SK-N-SH treated with all-trans-retinoic acid at 6 μM for 48 hours (cell line): ENCODE results near the gene CSDE1.

Experiments
- ATAC-seq: fragments of 200-7000 bp; cut with Tn5 transposase; 3 replicates; pipeline ENCODE4 v1.9.1; 2020; ENCODE audit warnings: mild to moderate bottlenecking, moderate library complexity
- ARNTL ChIP-seq: fragments of 450-650 bp; formaldehyde crosslinking; IDR thresholded peaks from 2 replicates; pipeline ENCODE4 v1.5.0; 2020; ENCODE audit warnings: low read depth, mild to moderate bottlenecking, moderate library complexity, borderline replicate concordance
- BACH2 ChIP-seq: fragments of 250-450 bp; sonication (Bioruptor Pico); IDR thresholded peaks from 2 replicates; pipeline ENCODE4 v1.9.0; 2021; ENCODE audit warnings: mild to moderate bottlenecking, borderline replicate concordance
- CSDC2 ChIP-seq: fragments of 250-450 bp; sonication (Bioruptor Pico); IDR thresholded peaks from 2 replicates; pipeline ENCODE4 v1.5.0; 2020; ENCODE audit warnings: mild to moderate bottlenecking, moderate library complexity
- ESRRG ChIP-seq: fragments of 250-450 bp; sonication (Bioruptor Pico); IDR thresholded peaks from 2 replicates; pipeline ENCODE4 v1.6.1; 2021; ENCODE audit warnings: mild to moderate bottlenecking
- GLIS3 ChIP-seq: fragments of 250-450 bp; sonication (Bioruptor Pico); IDR thresholded peaks from 2 replicates; pipeline ENCODE4 v1.5.0; 2020; ENCODE audit warnings: mild to moderate bottlenecking, moderate library complexity
- ISL1 ChIP-seq: fragments of 250-450 bp; sonication (Bioruptor Pico); IDR thresholded peaks from 2 replicates; pipeline ENCODE4 v2.1.2; 2022; ENCODE audit warnings: mild to moderate bottlenecking, moderate library complexity
- OSR1 ChIP-seq: fragments of 250-450 bp; sonication (Bioruptor Pico); IDR thresholded peaks from 2 replicates; pipeline ENCODE4 v1.8.0; 2022; ENCODE audit warnings: moderate library complexity, mild to moderate bottlenecking, inconsistent platforms
- PPARA ChIP-seq: fragments of 250-450 bp; sonication (Bioruptor Pico); IDR thresholded peaks from 2 replicates; pipeline ENCODE4 v1.5.0; 2020; ENCODE audit warnings: mild to moderate bottlenecking, borderline replicate concordance
- RARB ChIP-seq: fragments of 250-450 bp; sonication (Bioruptor Pico); IDR thresholded peaks from 2 replicates; pipeline ENCODE4 v1.8.0; 2021; ENCODE audit warnings: mild to moderate bottlenecking, moderate library complexity
- SNAI2 ChIP-seq: fragments of 250-450 bp; sonication (Bioruptor Pico); IDR thresholded peaks from 2 replicates; pipeline ENCODE4 v1.5.0; 2020; ENCODE audit warnings: mild to moderate bottlenecking, moderate library complexity
- TCF4 ChIP-seq: fragments of 250-450 bp; sonication (Bioruptor Pico); IDR thresholded peaks from 2 replicates; pipeline ENCODE4 v1.8.0; 2021; ENCODE audit warnings: mild to moderate bottlenecking, moderate library complexity, borderline replicate concordance
- TOX ChIP-seq: fragments of 250-450 bp; sonication (Bioruptor Pico); IDR thresholded peaks from 2 replicates; pipeline ENCODE4 v1.8.0; 2021; ENCODE audit warnings: mild to moderate bottlenecking, moderate library complexity, borderline replicate concordance
- ZFP3 ChIP-seq: fragments of 250-450 bp; sonication (Bioruptor Pico); IDR thresholded peaks from 2 replicates; pipeline ENCODE4 v1.5.0; 2020; ENCODE audit warnings: mild to moderate bottlenecking, moderate library complexity
- ZFP30 ChIP-seq: fragments of 450-650 bp; formaldehyde crosslinking; IDR thresholded peaks from 2 replicates; pipeline ENCODE4 v1.5.0; 2022; ENCODE audit warnings: mild to moderate bottlenecking, moderate library complexity
- ZNF565 ChIP-seq: fragments of 450-650 bp; formaldehyde crosslinking; conservative IDR thresholded peaks from 2 replicates; pipeline ENCODE4 v1.5.0; 2020; ENCODE audit warnings: low read depth, mild to moderate bottlenecking, moderate library complexity
- ZNF70 ChIP-seq: fragments of 450-650 bp; formaldehyde crosslinking; IDR thresholded peaks from 2 replicates; pipeline ENCODE4 v1.5.0; 2020; ENCODE audit warnings: mild to moderate bottlenecking, moderate library complexity
- ZNF8 ChIP-seq: fragments of 450-650 bp; formaldehyde crosslinking; IDR thresholded peaks from 2 replicates; pipeline ENCODE4 v1.5.0; 2020; ENCODE audit warnings: mild to moderate bottlenecking, moderate library complexity
- TF ChIP-seq, protein P1 (sequence below): fragments of 250-450 bp; sonication (Bioruptor Pico); IDR thresholded peaks from 2 replicates; pipeline ENCODE4 v1.5.0; 2020; ENCODE audit warnings: mild to moderate bottlenecking, moderate library complexity
- TF ChIP-seq, protein P2 (sequence below): fragments of 250-450 bp; sonication (Bioruptor Pico); IDR thresholded peaks from 2 replicates; pipeline ENCODE4 v1.8.0; 2021; ENCODE audit warnings: low read depth, mild to moderate bottlenecking, moderate library complexity, borderline replicate concordance
- TF ChIP-seq, protein P3 (sequence below): fragments of 250-450 bp; sonication (Bioruptor Pico); IDR thresholded peaks from 2 replicates; pipeline ENCODE4 v1.5.1; 2021; ENCODE audit warnings: mild to moderate bottlenecking, moderate library complexity
- TF ChIP-seq, protein P4 (sequence below): fragments of 250-450 bp; sonication (Bioruptor Pico); IDR thresholded peaks from 2 replicates; pipeline ENCODE4 v1.5.1; 2020; ENCODE audit warnings: low read depth, mild to moderate bottlenecking, moderate library complexity
- TF ChIP-seq, protein P5 (sequence below): fragments of 250-450 bp; sonication (Bioruptor Pico); IDR thresholded peaks from 2 replicates; pipeline ENCODE4 v1.8.0; 2020; ENCODE audit warnings: mild to moderate bottlenecking, moderate library complexity, borderline replicate concordance

The CSDE1 gene

DNA sequence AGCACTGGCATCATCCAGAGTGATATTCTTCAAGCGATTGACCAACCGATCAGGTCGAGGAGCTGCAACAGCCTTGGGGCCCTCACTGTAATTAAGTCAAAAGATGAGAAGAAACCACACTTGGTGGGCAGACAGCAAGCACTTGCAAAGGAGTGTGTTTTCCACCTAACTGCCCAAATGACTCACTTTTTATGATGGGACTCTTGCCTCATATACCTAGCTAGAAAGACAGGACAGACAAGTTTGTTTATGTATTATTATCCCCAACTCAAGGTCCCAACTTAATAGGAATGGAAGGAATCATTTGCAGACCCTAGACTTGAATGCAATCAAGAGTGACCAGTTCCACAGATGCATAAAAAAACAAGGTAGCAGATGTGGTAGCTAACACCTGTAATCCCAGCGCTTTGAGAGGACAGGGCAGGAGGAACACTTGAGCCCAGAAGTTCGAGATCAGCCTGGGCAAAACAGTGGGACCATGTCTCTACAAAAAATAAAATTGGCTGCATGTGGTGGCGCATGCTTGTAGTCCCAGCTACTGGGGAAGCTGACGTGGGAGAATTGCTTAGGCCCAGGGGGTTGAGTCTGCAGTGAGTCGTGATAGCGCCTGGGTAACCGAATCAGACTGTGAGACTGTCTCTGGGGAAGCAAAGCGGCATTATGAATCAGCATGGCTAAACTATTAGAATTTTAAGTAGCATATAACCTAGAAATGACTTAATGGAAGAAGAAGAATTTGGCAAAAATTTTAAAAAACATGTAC lies 38.9 kb downstream of the CSDE1 start (continued):
- TF ChIP-seq, protein P1, sequence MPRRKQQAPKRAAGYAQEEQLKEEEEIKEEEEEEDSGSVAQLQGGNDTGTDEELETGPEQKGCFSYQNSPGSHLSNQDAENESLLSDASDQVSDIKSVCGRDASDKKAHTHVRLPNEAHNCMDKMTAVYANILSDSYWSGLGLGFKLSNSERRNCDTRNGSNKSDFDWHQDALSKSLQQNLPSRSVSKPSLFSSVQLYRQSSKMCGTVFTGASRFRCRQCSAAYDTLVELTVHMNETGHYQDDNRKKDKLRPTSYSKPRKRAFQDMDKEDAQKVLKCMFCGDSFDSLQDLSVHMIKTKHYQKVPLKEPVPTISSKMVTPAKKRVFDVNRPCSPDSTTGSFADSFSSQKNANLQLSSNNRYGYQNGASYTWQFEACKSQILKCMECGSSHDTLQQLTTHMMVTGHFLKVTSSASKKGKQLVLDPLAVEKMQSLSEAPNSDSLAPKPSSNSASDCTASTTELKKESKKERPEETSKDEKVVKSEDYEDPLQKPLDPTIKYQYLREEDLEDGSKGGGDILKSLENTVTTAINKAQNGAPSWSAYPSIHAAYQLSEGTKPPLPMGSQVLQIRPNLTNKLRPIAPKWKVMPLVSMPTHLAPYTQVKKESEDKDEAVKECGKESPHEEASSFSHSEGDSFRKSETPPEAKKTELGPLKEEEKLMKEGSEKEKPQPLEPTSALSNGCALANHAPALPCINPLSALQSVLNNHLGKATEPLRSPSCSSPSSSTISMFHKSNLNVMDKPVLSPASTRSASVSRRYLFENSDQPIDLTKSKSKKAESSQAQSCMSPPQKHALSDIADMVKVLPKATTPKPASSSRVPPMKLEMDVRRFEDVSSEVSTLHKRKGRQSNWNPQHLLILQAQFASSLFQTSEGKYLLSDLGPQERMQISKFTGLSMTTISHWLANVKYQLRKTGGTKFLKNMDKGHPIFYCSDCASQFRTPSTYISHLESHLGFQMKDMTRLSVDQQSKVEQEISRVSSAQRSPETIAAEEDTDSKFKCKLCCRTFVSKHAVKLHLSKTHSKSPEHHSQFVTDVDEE (CRISPR knock-in tag): no peak
- TF ChIP-seq CSDC2 (CRISPR knock-in tag): no peak
- TF ChIP-seq ZNF565: no peak
- TF ChIP-seq OSR1 (CRISPR knock-in tag): no peak
- no peak for TF ChIP-seq ARNTL (CRISPR knock-in tag)
- TF ChIP-seq ESRRG: no peak
- no peak for TF ChIP-seq GLIS3 (CRISPR knock-in tag)
- no peak for TF ChIP-seq ZFP30 (CRISPR knock-in tag)
- no peak for TF ChIP-seq RARB (CRISPR knock-in tag)
- TF ChIP-seq TCF4 (CRISPR knock-in tag): no peak
- TF ChIP-seq, protein P2, sequence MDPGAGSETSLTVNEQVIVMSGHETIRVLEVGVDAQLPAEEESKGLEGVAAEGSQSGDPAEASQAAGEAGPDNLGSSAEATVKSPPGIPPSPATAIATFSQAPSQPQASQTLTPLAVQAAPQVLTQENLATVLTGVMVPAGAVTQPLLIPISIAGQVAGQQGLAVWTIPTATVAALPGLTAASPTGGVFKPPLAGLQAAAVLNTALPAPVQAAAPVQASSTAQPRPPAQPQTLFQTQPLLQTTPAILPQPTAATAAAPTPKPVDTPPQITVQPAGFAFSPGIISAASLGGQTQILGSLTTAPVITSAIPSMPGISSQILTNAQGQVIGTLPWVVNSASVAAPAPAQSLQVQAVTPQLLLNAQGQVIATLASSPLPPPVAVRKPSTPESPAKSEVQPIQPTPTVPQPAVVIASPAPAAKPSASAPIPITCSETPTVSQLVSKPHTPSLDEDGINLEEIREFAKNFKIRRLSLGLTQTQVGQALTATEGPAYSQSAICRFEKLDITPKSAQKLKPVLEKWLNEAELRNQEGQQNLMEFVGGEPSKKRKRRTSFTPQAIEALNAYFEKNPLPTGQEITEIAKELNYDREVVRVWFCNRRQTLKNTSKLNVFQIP (CRISPR knock-in tag): no peak
- TF ChIP-seq ISL1 (CRISPR knock-in tag): no peak

DNA sequence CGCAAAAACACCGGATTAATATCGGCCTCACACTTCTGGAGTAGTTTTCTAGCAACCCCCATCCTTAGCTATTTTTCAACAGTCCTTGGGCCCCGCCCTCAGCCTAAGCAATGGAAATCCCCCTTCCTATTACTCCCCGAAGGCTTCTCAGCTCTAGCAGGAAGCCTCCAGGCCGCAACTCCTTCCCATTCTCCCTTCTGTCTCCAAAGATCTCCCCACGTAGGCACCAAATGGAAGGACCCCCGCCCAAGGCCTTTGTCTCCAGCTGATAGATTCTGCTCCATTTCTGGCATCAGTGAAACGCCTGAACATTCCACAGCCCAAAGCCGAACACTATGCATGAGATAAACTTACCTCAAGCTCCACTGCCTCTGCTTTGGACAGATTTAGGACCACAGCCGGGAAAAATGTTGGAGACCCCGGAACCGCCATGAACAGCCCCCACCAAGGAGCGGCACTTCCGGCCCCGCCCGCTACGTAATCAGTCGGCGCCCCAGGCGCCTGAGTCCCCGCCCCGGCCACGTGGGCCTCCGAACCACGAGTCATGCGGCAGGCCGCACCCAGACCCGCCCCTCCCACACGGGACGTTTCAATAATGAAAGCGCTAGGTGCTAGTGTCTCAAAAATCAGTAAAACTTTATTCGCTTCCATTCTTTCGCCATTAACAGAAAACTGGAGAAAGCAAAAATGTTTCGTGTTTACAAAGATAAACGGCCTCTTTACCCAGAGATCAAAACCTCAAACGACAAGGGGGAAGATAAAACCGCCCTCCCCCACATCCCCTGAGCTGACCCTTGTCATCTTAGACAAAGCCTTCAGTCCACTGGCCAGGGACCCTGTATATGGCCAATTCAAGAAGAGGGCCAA lies 41.2 kb downstream of the CSDE1 start, which contains the start of gene NRAS:
Gene NRAS, minus strand, starts transcription at position 468 of the 867 bp plus-strand sequence. CDS start 611 bp downstream, outside the sequence.
- peak; percentile 94 for ATAC-seq
- TF ChIP-seq SNAI2 (no peak), GLIS3 (CRISPR knock-in tag) (peak; percentile 80), ZNF70 (CRISPR knock-in tag) (no peak), ZFP30 (CRISPR knock-in tag) (no peak), RARB (CRISPR knock-in tag) (peak; percentile 80; the same call in 1 of the 2 replicates), TOX (CRISPR knock-in tag) (peak; percentile 44; the same call in 1 of the 2 replicates), ZNF565 (no peak), OSR1 (CRISPR knock-in tag) (no peak), ESRRG (peak; percentile 75; the same call in 1 of the 2 replicates), ZNF8 (no peak), ARNTL (CRISPR knock-in tag) (0 out of 2 replicates have a peak, but pooled peaks have one; percentile 13), TCF4 (CRISPR knock-in tag) (no peak), PPARA (CRISPR knock-in tag) (no peak), CSDC2 (CRISPR knock-in tag) (no peak), ZFP3 (no peak), BACH2 (no peak), ISL1 (CRISPR knock-in tag) (no peak)
- TF ChIP-seq, protein P3, sequence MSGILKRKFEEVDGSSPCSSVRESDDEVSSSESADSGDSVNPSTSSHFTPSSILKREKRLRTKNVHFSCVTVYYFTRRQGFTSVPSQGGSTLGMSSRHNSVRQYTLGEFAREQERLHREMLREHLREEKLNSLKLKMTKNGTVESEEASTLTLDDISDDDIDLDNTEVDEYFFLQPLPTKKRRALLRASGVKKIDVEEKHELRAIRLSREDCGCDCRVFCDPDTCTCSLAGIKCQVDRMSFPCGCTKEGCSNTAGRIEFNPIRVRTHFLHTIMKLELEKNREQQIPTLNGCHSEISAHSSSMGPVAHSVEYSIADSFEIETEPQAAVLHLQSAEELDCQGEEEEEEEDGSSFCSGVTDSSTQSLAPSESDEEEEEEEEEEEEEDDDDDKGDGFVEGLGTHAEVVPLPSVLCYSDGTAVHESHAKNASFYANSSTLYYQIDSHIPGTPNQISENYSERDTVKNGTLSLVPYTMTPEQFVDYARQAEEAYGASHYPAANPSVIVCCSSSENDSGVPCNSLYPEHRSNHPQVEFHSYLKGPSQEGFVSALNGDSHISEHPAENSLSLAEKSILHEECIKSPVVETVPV (CRISPR knock-in tag): peak; percentile 77; the same call in 1 of the 2 replicates
- TF ChIP-seq, protein P4, sequence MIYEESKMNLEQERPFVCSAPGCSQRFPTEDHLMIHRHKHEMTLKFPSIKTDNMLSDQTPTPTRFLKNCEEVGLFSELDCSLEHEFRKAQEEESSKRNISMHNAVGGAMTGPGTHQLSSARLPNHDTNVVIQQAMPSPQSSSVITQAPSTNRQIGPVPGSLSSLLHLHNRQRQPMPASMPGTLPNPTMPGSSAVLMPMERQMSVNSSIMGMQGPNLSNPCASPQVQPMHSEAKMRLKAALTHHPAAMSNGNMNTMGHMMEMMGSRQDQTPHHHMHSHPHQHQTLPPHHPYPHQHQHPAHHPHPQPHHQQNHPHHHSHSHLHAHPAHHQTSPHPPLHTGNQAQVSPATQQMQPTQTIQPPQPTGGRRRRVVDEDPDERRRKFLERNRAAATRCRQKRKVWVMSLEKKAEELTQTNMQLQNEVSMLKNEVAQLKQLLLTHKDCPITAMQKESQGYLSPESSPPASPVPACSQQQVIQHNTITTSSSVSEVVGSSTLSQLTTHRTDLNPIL: no peak
- TF ChIP-seq, protein P2 (CRISPR knock-in tag): 0 out of 2 replicates have a peak, but pooled peaks have one; percentile 39
- TF ChIP-seq, protein P1 (CRISPR knock-in tag): 0 out of 2 replicates have a peak, but pooled peaks have one; percentile 14
- TF ChIP-seq, protein P5, sequence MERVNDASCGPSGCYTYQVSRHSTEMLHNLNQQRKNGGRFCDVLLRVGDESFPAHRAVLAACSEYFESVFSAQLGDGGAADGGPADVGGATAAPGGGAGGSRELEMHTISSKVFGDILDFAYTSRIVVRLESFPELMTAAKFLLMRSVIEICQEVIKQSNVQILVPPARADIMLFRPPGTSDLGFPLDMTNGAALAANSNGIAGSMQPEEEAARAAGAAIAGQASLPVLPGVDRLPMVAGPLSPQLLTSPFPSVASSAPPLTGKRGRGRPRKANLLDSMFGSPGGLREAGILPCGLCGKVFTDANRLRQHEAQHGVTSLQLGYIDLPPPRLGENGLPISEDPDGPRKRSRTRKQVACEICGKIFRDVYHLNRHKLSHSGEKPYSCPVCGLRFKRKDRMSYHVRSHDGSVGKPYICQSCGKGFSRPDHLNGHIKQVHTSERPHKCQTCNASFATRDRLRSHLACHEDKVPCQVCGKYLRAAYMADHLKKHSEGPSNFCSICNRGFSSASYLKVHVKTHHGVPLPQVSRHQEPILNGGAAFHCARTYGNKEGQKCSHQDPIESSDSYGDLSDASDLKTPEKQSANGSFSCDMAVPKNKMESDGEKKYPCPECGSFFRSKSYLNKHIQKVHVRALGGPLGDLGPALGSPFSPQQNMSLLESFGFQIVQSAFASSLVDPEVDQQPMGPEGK (CRISPR knock-in tag): peak; percentile 94
